ENCODE results near the gene FMOD.

DNA sequence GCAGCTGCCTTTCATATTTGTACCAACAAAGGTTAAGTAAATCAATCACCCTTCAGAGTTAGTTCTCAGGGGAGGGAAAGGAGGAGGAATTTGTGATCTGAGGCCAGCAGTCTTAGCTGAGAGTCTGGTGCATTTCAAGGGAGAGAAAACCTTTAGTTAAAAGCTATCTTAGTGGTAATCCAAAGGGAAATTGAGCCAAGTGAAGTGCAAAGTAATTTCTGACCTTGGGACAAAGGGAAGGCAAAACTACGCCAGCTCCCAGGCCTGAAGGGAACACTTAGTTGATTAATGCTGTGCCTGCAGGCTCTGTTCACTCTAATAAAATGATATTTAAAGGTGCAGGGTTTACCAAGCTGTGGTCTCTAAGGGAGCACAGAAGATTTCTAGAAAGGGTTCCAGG lies 23.1 kb upstream of the FMOD start:
- TF ChIP-seq, protein P1, sequence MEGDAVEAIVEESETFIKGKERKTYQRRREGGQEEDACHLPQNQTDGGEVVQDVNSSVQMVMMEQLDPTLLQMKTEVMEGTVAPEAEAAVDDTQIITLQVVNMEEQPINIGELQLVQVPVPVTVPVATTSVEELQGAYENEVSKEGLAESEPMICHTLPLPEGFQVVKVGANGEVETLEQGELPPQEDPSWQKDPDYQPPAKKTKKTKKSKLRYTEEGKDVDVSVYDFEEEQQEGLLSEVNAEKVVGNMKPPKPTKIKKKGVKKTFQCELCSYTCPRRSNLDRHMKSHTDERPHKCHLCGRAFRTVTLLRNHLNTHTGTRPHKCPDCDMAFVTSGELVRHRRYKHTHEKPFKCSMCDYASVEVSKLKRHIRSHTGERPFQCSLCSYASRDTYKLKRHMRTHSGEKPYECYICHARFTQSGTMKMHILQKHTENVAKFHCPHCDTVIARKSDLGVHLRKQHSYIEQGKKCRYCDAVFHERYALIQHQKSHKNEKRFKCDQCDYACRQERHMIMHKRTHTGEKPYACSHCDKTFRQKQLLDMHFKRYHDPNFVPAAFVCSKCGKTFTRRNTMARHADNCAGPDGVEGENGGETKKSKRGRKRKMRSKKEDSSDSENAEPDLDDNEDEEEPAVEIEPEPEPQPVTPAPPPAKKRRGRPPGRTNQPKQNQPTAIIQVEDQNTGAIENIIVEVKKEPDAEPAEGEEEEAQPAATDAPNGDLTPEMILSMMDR (IDR thresholded peaks at IDR 0.05), result no peak
- no peak for TF ChIP-seq POLR2A (IDR thresholded peaks at IDR 0.05)

All from thyroid gland (tissue), 4 donors.